Pons (tissue), 1 donor: ENCODE measurements around the gene CBARP.
"Not testable (repeated sequence)": the region's sequence is repeated elsewhere in the genome, so short reads cannot be mapped to it uniquely, and the experiment has no call there.

ENCODE experiments used
- DNase-seq: peaks from one replicate; pipeline ENCODE4 v3.0.0-alpha.2; 2016; ENCODE audit warnings: low spot score

The CBARP gene

GRCh38 chr19:1210227-1210538 lies 27.6 kb downstream of the CBARP start:
- peak; percentile 89 for DNase-seq

DNA sequence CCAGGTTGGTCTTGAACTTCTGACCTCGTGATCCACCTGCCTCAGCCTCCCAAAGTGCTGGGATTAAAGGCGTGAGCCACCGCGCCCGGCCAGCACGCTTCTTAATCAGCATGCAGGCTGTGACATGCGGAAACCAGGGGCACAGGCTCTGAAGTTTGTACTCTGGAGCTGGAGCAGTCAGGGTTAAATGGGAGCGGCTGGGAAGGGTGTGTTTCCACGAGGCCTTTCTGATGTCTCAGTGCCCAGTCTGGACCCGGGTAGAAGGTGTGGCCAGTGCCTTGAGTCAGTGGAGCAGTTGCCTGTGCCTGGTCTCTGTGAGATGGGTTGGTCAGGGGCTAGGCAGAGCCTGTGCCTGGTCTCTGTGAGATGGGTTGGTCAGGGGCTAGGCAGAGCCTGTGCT lies 29.0 kb downstream of the CBARP start:
- not testable (repeated sequence) for DNase-seq

- peak; percentile 42 for DNase-seq
Observed at GRCh38 chr19:1206864-1207450, 30.8 kb downstream of the CBARP start.

- no peak for DNase-seq
Observed at GRCh38 chr19:1206150-1206863, 31.5 kb downstream of the CBARP start.

GRCh38 chr19:1205114-1206099 lies 32.4 kb downstream of the CBARP start, which contains the start of gene STK11:
TSS of gene STK11 (plus strand) at chr19:1205778. CDS start at chr19:1206914, 1,136 bp downstream.
- DNase-seq = peak; percentile 95

GRCh38 chr19:1200614-1201013 lies 37.2 kb downstream of the CBARP start:
- not testable (repeated sequence) for DNase-seq

- no peak for DNase-seq
Observed at GRCh38 chr19:1199531-1199930, 38.3 kb downstream of the CBARP start.

- no peak for DNase-seq
Observed at GRCh38 chr19:1189419-1189818, 48.4 kb downstream of the CBARP start.

DNA sequence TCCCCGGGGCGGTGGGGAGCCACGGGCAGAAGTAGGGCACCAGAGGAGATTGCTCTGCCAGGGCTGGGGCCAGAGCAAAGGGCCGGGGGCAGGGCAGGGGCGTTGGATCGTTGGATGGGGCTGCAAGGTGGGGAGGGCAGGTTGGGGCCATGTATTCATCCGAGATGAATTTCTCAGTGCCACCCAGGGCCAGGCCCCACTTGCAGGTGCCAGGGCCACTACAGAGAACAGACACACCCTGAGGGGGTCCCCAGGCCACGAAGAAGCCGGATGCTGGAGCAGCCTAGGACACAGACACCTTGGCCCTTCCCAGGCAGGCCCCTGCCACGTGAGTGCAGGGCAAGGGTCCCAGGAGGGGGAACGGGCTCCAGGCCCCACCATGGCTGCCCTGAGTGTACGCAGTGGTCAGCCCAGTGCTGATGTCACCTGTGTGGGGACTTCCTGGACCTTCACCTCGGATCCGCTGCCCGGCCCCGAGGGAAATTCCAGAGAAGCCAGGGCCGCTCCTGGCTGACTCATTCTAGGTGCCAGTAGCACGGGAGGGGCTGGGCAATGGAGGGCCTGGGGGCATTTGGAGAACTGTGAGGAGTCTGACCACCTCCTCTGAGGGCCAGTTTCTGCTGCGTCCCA lies 54.1 kb downstream of the CBARP start:
- no peak for DNase-seq

DNA sequence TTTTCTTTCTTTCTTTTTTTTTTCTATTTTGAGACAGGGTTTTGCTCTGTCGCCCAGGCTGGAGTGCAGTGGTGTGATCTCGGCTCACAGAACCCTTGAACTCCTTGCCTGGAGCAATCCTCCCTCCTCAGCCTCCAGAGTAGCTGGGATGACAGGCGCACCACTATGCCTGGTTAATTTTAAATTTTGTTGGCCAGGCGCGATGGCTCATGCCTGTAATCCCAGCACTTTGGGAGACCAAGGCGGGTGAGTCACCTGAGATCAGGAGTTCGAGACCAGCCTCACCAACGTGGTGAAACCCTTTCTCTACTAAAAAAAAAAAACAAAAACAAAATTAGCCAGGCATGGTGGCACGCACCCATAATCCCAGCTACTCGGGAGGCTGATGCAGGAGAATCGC lies 55.1 kb downstream of the CBARP start:
- DNase-seq = no peak

DNA sequence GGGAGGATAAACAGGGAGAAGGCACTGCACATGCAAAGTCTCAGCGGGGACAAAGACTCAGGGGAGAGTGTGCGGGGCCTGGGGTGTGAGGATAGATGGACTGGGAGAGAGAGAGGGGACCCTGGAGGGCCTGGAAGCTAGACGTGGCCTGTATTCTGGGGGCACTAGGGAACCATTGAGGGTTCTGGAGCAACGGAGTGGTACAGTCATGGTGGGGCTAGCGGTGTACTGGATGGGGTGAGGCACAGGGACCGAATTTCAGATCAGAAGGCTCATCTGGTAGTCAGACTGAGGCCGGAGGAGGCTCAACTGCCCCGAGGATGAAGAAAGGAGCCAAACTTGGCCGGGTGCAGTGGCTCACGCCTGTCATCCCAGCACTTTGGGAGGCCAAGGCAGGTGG lies 55.7 kb downstream of the CBARP start:
- no peak for DNase-seq

DNA sequence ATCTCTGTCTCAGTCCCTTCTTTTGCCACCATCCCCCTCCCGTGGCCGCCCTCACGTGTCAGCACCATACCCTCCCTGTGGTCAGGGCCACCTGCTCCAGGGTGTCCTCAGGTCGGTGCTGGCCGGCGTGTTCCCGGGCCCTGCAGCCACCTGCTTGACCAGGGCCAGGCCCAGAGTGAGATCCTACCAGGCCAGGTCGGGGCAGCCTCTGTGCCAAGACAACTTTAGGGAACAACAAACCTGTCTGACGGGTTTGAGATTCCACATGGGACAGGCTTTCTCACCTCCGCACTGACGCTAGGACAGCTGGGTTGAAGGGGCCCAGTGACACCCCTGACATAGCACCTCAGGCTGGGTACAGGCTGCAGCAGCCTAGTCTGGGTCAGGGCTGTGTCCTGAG lies 56.2 kb downstream of the CBARP start:
- no peak for DNase-seq
